GM19351 (cell line): Measurements from ENCODE around the gene CCNG1.

Source experiments
- ATAC-seq: cut with Tn5 transposase; IDR thresholded peaks from one replicate; pipeline ENCODE4 v1.9.1; 2021; ENCODE audit warnings: mild to moderate bottlenecking, moderate library complexity; ENCODE audit not compliant: unreplicated experiment

Gene CCNG1

GRCh38 chr5:163489055-163489744, 51.8 kb downstream of the CCNG1 start:
- no peak for ATAC-seq

- ATAC-seq: no peak
Measured at GRCh38 chr5:163489745-163490075, 52.3 kb downstream of the CCNG1 start.
